ENCODE measurements around the gene PCAT6. TPM values are rescaled to one million over a fixed set of nuclear protein-coding genes. Genes with fewer than 3 reads are reported as not detected.

PCAT6 gene
- total RNA-seq, 1 donor from 2014 or later = not detected

DNA sequence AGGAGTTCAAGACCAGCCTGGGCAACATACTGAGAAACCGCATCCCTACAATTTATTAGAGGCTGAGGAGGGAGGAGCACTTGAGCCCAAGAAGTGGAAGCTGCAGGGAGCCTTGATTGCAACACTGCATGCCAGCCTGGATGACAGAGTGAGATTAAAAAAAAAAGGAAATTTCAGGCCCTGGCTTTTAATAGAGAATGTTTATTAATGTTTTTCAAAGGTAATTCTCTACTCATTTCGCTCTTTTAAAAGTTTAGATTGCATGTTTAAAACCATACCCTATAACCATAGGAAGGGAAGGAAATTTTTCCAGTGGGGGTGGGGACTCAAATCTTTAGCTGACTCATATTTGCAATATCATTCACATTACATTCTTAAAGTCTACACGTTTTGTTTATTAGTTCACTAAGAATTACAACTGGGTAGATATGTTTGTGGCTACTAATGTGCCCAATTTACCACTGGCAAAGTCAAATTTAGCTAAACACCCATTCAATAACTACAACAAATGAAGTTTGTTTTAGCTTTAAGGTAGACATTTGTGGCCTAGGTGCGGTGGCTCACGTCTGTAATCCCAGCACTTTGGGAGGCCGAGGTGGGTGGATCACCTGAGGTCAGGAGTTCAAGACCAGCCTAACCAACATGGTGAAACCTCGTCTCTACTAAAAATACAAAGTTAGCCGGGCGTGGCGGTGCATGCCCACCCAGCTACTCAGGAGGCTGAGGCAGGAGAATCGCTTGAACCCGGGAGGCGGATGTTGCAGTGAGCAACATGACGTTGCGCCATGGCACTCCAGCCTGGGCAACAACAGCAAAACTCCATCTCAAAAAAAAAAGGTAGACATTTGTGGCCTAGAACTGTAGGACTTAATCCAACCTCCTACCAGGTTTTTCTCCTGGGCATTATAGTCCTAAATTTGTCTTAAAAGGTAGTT, 7.5 kb upstream of the PCAT6 start:
- Histone ChIP-seq H3F3A (ENCODE audit: low read depth) (peaks cover 8% of the 10 kb centered on the region), H3K27ac (no peak overlapping the region), H3K9ac (no peak overlapping the region), H3K4me1 (peaks cover 37% of the 10 kb centered on the region), H2AFZ (replicated peaks) (no peak overlapping the region), H3K36me3 (peaks cover 3% of the 10 kb centered on the region), H3K27me3 (no peaks in the 10 kb centered on the region), H3K9me3 (ENCODE audit: low read depth) (no peaks in the 10 kb centered on the region), H3K4me3 (no peak overlapping the region), H4K20me1 (ENCODE audit: low read depth) (peaks cover 86% of the 10 kb centered on the region), H3K4me2 (peak overlapping the region; percentile 98), H3K79me2 (ENCODE audit: low read depth) (peaks cover 100% of the 10 kb centered on the region)
- Mint-ChIP-seq H3K4me3 (no peak overlapping the region), H3K27ac (no peak overlapping the region), H3K27me3 (ENCODE audit: insufficient read depth, low read depth) (peaks cover 4% of the 10 kb centered on the region), H3K4me1 (peaks cover 22% of the 10 kb centered on the region), H3K9me3 (no peaks in the 10 kb centered on the region), H3K36me3 (peaks cover 22% of the 10 kb centered on the region)
- TF ChIP-seq, protein P1, sequence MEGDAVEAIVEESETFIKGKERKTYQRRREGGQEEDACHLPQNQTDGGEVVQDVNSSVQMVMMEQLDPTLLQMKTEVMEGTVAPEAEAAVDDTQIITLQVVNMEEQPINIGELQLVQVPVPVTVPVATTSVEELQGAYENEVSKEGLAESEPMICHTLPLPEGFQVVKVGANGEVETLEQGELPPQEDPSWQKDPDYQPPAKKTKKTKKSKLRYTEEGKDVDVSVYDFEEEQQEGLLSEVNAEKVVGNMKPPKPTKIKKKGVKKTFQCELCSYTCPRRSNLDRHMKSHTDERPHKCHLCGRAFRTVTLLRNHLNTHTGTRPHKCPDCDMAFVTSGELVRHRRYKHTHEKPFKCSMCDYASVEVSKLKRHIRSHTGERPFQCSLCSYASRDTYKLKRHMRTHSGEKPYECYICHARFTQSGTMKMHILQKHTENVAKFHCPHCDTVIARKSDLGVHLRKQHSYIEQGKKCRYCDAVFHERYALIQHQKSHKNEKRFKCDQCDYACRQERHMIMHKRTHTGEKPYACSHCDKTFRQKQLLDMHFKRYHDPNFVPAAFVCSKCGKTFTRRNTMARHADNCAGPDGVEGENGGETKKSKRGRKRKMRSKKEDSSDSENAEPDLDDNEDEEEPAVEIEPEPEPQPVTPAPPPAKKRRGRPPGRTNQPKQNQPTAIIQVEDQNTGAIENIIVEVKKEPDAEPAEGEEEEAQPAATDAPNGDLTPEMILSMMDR (IDR thresholded peaks at IDR 0.05) = no peak
- TF ChIP-seq EZH2 (IDR thresholded peaks at IDR 0.05) = no peak
- no peak for TF ChIP-seq EZH2phosphoT487 (IDR thresholded peaks at IDR 0.05)
- no peak for DNase-seq (ENCODE audit: low spot score)

DNA sequence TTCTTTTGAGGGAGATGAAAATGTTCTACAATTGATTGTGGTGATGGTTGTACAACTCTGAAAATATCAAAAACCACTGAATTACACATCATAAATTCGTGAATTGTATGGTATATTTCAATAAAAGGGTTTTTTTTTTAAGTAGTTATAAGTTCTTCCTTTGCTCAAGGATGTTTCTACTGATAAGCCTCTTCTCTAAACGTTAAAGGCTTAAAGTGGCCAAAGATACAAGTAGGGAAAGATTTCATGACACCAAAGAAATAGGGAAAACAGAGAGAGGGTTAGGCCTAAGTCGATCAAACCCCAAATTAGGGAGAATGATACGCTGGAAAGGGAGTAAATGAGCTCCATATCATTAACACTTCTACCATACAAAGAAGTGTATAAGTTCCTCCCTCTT, 6.6 kb upstream of the PCAT6 start:
- peak overlapping the region; percentile 98 for H3K4me2 ChIP-seq
- Mint-ChIP-seq H3K27me3 (ENCODE audit: insufficient read depth, low read depth) (peaks cover 4% of the 10 kb centered on the region), H3K9me3 (no peaks in the 10 kb centered on the region), H3K36me3 (peaks cover 22% of the 10 kb centered on the region), H3K4me3 (no peak overlapping the region), H3K27ac (no peak overlapping the region), H3K4me1 (peaks cover 28% of the 10 kb centered on the region)
- peak overlapping the region; percentile 96 for H3K4me3 ChIP-seq
- peaks cover 44% of the 10 kb centered on the region for H3K4me1 ChIP-seq
- peaks cover 5% of the 10 kb centered on the region for H3K27me3 ChIP-seq
- no peak for DNase-seq (ENCODE audit: low spot score)
- H3K9ac ChIP-seq = no peak overlapping the region
- H3K27ac ChIP-seq = no peak overlapping the region
- no peak for TF ChIP-seq EZH2phosphoT487 (IDR thresholded peaks at IDR 0.05)
- TF ChIP-seq EZH2 (IDR thresholded peaks at IDR 0.05) = no peak
- peaks cover 100% of the 10 kb centered on the region for H3K79me2 ChIP-seq (ENCODE audit: low read depth)
- H3K36me3 ChIP-seq = peaks cover 3% of the 10 kb centered on the region
- no peaks in the 10 kb centered on the region for H3K9me3 ChIP-seq (ENCODE audit: low read depth)
- peaks cover 13% of the 10 kb centered on the region for H3F3A ChIP-seq (ENCODE audit: low read depth)
- H2AFZ ChIP-seq (replicated peaks) = no peak overlapping the region
- H4K20me1 ChIP-seq (ENCODE audit: low read depth) = peaks cover 78% of the 10 kb centered on the region

DNA sequence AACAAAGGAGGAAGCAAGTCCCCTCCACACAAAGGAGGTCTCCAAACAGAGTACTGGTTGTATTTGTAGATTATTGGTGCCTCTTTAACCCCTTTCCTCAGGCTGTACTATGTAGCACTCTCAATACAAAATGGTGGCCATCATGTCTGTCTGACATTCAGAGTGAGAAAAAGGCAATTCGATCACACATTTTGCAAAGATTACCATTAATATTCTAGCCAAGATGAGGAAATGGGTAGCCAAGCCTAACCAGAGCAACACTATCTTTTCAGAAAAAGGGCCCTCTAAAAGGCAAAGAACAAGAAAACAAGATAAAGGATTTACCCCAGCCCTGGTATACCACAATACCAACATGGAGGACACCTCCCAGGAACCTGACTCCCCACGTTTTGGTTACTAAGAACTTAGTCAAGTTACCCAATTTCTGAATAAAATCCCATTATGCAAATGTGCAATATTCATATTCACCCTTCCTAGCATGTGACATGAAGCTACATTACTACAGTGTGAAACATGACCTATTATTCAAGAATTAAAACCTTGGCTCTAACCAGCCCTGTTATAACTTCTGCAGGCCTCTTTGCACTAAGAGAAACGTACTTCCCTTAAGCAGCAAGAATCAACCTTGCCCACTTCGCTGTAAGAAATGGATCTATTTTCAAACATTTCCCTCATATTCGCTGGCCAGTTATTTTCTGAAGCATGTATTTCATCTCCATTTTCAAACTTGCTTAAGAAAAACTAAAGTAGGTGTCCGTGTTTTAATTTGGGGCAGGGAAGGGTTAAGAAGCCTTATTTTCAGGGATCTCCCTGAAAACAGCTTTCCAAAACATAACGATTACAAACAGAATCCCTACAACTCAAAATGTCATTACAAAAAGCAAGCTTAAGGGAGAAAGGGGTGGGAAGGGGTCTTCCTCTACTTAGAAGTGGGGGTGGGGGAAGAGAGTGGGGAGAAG, 4.6 kb upstream of the PCAT6 start:
- Histone ChIP-seq H3K4me2 (peak overlapping the region; percentile 98), H3K27me3 (peaks cover 14% of the 10 kb centered on the region), H3K9ac (peak overlapping the region; percentile 94), H3K27ac (peak overlapping the region; percentile 74), H3F3A (ENCODE audit: low read depth) (peaks cover 22% of the 10 kb centered on the region), H3K79me2 (ENCODE audit: low read depth) (peaks cover 84% of the 10 kb centered on the region), H4K20me1 (ENCODE audit: low read depth) (peaks cover 57% of the 10 kb centered on the region), H2AFZ (replicated peaks) (no peak overlapping the region), H3K36me3 (peaks cover 1% of the 10 kb centered on the region), H3K4me3 (peak overlapping the region; percentile 96), H3K9me3 (ENCODE audit: low read depth) (no peaks in the 10 kb centered on the region), H3K4me1 (peaks cover 54% of the 10 kb centered on the region)
- Mint-ChIP-seq H3K27me3 (ENCODE audit: insufficient read depth, low read depth) (peaks cover 10% of the 10 kb centered on the region), H3K4me1 (peaks cover 37% of the 10 kb centered on the region), H3K27ac (peak overlapping the region; percentile 97), H3K36me3 (peaks cover 12% of the 10 kb centered on the region), H3K4me3 (peak overlapping the region; percentile 88), H3K9me3 (no peaks in the 10 kb centered on the region)
- no peak for TF ChIP-seq EZH2 (IDR thresholded peaks at IDR 0.05)
- DNase-seq (ENCODE audit: low spot score) = no peak

DNA sequence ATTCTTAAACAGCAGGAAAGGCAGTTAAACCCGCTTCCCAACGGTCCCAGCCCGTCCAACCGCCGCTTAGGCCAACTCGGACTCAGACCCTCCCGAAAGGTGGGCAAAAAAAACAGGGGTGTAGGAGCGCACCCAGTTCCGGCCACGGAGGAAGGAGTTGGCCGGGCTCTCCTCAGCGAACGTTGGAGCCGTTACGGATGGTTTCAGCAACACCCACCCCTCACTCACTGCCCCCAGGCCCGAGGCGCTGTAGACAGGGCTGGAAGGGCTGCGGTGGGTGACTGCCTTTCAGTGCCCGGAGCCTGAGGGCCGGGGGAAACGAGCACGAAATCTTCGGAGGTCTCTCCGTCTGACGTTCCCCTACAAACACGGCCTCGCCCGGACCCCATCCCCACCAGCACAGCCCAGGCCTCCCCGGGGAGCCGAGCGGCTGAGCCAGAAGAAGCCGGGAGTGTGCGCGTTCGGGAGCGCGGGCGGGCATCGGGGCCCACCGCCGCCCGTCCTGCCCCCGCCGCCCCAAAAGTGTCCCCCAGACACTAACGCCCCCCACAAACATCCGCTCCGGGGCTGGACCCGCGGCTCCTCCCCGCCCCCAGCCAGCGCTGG, 3.8 kb upstream of the PCAT6 start:
- H3K27ac ChIP-seq = peak overlapping the region; percentile 74
- Mint-ChIP-seq H3K36me3 (peaks cover 10% of the 10 kb centered on the region), H3K4me1 (peaks cover 42% of the 10 kb centered on the region), H3K27ac (peak overlapping the region; percentile 97), H3K4me3 (peak overlapping the region; percentile 88), H3K9me3 (no peaks in the 10 kb centered on the region), H3K27me3 (ENCODE audit: insufficient read depth, low read depth) (peaks cover 6% of the 10 kb centered on the region)
- peak overlapping the region; percentile 96 for H3K4me3 ChIP-seq
- H3K9me3 ChIP-seq (ENCODE audit: low read depth) = no peaks in the 10 kb centered on the region
- peaks cover 19% of the 10 kb centered on the region for H3K27me3 ChIP-seq
- H3F3A ChIP-seq (ENCODE audit: low read depth) = peaks cover 23% of the 10 kb centered on the region
- TF ChIP-seq, protein P1 (IDR thresholded peaks at IDR 0.05) = no peak
- TF ChIP-seq EZH2phosphoT487 (IDR thresholded peaks at IDR 0.05) = no peak
- TF ChIP-seq EZH2 (IDR thresholded peaks at IDR 0.05) = no peak
- peak overlapping the region; percentile 94 for H3K9ac ChIP-seq
- peak; percentile 48 for DNase-seq (ENCODE audit: low spot score)
- no peak overlapping the region for H2AFZ ChIP-seq (replicated peaks)
- H4K20me1 ChIP-seq (ENCODE audit: low read depth) = peaks cover 50% of the 10 kb centered on the region
- peaks cover 82% of the 10 kb centered on the region for H3K79me2 ChIP-seq (ENCODE audit: low read depth)
- no peaks in the 10 kb centered on the region for H3K36me3 ChIP-seq
- peaks cover 56% of the 10 kb centered on the region for H3K4me1 ChIP-seq
- H3K4me2 ChIP-seq = peak overlapping the region; percentile 98

Data from neural progenitor cell (in vitro differentiated cells).